Fibroblast of skin of back (primary cell): Measurements from ENCODE around the gene ZNRF2. TPM values are rescaled to one million over a fixed set of nuclear protein-coding genes. Genes with fewer than 3 reads are reported as not detected.
A peak's percentile ranks its signal among the peaks of the same experiment; 100 is the strongest.

Experiments used
- DNase-seq: peaks from one replicate; pipeline ENCODE4 v3.0.0-alpha.2; 2013
- polyA plus RNA-seq, 2 experiments: library from polyadenylated mRNA; unstranded; fragments of 120-200 nt; gene quantifications; one replicate each; pipeline ENCODE4 v1.2.1, GENCODE V29; 2013; ENCODE audit not compliant: insufficient read length in 2 of 2

The ZNRF2 gene
- polyA plus RNA-seq (2013, experiment 1 of 2; ENCODE audit: insufficient read length): 3.2 TPM
- polyA plus RNA-seq (2013, experiment 2 of 2; ENCODE audit: insufficient read length): 2.4 TPM

DNA sequence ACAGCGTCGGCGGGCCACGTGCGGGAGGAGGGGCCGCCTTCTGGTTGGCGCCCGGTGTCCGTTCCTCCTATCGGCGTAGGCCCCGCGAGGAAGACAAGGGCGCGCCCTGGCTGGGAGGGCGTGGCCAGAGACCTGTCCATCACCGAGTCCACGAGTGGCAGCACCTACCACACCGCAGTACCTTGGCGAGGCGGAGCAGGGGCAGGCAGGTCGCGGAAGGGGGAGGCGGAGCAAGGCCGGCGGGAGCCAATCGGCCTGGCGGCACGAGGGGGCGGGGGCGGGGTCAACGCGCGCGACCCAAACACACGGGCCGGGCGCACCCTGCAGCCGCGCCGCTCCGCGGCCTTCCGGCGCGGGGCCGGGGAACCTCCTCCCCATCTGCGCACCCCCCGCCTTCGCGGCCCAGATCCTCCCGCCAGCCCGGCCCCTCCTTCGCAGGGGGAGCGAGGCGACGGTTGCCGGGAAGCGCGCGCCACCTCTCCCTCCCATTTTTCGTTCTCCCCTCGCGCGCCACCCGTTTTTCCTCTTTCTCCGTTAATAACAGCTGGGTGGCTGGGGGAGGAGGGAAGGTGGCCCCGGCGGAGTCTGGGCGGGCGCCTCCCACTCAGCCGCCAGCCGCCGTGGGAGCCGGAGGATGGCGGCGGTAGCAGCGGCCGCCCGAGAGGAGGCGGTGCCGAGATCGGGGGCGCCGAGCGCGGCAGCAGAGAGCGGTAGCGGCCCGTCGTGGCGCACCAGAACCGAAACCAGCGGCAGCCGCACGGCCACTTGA, at the start of gene ZNRF2:
ZNRF2 (plus strand) TSS at position 300 of the 769 bp plus-strand sequence. CDS start 761 bp downstream, outside the sequence.
- peak; percentile 97 for DNase-seq

DNA sequence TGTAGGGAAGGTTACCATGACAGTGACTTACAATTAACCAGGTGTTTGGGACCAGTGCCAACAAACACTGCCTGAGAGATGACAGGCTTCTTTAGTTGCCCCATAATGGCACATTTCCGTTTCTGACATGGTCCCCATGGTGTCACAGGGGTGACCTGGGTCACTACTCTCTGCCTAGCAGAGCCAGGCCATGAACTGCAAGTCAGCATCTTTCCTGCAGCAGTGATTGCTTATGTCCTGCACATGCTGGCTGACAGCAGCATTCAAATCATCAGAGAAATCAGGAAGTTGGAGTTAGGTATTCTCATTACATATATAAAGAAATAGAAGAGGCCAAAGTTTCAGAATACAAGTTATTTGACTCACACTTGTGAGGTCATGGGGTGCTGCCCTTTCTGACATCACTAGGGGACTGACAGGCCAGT, 47.1 kb upstream of the ZNRF2 start:
- no peak for DNase-seq

DNA sequence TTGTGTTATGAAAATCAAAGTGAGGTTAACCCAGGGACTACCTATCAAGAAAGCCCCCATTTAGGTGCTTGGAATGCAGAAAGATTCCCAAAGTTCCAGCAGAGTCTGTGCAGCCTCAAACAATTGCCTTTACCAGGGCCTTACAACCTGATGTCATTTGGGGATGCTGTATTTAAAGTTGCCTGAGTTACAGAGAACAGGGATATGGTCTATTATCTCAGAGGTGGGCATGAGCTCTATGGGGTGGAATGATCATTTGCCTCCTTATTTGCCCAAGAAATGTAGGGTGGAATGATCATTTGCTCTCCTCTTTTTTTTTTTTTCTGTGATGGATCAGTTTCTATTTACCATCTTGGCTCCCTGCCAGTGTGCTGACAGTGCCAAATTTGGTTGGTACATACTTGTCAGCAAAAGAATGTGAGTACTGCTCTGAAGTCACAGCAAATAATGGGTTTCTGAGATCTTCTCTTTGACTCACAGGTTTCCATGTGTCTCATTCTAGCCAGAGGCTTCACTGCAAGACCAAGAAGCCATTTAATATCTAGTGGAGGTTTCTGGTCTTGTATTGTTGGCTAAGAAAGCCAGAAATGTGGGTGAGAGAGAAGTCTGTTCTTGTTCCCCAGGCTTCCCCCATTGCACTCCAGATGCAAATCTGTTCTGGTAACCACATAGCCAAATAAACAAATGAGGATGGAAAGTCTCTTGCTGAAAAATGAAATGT, 45.5 kb upstream of the ZNRF2 start:
- DNase-seq: peak; percentile 66

DNA sequence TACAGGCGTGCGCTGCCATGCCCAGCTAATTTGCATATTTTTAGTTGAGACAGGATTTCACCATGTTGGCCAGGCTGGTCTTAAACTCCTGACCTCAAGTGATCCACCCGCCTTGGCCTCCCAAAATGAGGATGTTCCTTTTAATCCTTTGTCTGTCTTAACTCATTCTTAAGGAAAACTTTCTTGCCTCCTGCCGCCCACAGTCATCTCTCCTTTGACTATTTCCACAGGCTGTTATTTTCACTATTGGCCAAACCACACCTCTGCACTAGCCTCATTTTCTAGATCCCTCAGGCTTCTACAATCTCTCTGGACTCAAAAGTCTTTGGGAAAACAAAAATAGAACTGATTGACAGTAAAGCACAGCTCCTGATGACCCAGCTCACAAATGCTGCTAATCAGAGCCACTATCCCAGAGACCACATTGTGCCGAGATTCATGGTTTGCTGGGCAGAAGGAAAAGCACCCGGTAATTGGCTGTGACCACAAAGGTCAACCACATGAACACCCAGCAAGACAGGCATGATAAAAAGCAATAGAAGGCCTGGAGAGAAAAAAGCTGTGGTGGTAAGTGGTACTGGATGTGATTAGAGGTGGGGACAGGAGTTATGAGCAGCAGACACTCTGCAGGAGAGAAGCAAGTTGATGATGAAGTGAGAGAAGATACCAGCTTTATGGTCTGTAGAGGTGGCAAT, 44.1 kb upstream of the ZNRF2 start:
- DNase-seq: peak; percentile 8

DNA sequence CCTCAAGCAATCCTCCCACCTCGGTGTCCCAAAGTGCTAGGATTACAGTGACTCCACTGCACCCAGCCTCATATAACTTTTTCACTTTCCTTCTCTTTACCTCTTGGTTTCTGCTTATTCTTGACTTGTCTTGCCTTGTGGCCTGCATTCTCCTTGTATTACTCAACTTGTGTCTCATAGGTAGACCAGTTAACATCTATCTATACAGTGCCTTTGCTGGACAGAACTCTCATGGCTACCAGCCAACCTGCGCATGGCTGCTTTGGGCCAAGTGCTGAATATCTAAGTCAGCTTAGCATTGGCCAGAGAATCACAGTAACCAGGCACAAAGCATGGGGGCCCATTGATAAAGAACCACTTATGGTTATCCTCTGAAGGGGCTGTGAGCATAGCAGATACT, 42.6 kb upstream of the ZNRF2 start:
- DNase-seq: no peak

DNA sequence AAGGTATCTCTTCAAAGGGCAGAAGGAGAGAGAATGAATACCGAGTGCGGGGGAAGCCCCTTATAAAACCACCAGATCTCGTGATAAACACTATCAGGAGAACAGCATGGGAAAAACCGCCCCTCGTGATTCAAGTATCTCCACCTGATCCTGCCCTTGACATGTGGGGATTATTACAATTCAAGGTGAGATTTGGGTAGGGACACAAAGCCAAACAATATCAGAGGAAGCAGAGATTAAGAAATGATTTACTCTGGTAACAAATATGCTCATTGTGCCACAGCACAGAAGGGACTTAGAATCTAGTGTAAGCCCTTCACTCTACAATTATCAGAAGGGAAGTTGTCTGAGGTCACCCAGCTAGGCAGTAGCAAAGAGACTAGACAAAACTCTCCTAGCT, 40.1 kb upstream of the ZNRF2 start:
- DNase-seq: no peak

DNA sequence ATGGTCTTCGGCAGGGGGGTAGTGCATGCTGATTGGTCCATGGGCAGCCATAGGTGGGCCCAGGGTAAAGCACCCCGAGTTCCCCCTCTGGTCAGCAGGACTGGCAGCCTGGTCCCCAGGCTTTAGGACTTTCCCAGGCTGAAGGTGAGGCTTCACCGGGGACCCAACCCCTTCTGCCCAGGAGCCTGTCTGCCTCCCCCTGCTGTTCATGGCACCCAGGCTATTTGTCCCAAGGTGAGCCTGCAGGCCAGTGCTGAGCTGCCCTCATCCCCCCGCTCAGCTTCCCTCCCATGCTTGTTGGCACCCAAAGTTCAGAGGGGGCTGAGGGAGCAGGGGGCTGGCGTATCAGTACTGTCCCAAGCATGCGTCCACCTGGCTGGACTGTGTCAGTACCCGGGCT, 38.5 kb upstream of the ZNRF2 start:
- no peak for DNase-seq

DNA sequence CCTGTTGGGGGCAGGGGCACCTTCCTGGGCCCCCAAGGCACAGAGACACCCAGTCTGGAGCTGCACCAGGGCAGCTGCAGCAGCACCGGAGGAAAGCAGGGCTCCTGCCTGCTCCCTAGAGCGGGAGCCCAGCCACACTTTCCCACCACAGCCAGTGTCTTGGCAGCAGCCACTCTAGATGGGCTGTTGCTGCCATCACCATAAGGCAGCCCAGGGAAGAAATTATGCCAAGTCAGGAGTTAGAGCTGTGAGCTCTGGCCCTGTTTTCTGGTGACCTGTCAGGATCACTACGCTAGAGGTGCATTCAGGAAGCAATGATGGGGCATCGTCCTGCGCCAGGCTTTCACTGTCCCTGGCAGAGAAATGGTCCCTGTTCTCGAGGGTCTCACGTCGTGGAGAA, 38.0 kb upstream of the ZNRF2 start:
- DNase-seq: no peak

DNA sequence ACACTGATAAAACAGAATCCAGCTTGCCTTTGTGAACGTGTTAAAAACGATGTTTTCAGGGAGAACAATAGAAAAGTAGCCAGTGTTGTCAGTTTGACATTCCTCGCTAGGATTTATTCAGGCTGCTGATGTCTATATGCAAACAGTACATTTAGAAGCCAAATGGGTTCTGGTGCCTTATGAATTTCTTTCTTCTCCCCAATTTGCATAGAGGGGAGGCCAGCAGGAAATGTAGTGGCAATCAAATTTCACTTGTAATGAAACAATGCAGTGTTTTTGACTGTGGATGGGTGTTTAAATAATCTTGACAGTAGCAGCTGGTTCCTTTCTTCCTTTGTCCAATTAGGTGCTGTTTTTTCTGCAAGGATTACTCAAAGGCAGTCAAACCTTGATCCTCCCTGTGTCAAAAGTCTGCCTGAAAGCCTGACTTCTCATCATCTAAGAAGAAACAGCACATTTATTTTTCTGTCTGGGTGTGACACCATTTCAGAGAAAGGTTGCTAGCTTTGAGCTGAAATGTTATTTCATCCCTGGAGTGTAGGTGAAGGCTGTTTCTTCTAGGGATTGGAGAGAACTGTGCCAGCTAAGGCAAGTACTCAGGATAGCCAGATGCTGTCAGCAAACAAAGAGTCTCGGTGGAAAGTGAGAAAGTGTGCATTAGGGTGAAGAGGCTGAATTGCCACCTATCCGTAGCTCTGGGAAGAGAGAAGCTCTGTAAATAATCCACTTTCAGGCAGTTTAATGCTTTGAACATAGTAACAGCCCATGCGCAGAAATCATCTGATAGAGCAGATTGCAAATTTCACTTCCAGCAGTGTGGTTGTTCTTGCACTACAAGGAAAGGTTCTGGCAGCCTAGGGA, 36.6 kb upstream of the ZNRF2 start:
- DNase-seq: no peak

DNA sequence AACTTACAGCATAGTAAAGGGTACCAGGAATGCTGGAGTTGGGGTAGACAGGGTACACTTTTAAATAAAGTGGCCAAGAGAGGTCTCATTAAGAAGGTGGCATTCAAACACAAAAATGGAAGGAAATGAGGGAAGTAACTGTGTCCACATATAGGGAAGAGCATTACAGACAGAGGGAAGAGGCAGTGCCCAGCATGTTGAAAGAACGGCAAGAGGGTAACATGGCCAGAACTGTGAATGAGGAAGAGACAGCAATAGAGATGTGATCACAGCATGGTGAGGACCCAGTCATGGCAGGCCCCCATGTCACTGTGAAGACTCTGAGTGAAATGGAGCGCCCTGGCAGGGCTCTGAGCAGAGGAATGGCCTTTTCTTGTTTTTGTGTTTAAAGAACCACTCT, 35.1 kb upstream of the ZNRF2 start:
- DNase-seq: no peak

DNA sequence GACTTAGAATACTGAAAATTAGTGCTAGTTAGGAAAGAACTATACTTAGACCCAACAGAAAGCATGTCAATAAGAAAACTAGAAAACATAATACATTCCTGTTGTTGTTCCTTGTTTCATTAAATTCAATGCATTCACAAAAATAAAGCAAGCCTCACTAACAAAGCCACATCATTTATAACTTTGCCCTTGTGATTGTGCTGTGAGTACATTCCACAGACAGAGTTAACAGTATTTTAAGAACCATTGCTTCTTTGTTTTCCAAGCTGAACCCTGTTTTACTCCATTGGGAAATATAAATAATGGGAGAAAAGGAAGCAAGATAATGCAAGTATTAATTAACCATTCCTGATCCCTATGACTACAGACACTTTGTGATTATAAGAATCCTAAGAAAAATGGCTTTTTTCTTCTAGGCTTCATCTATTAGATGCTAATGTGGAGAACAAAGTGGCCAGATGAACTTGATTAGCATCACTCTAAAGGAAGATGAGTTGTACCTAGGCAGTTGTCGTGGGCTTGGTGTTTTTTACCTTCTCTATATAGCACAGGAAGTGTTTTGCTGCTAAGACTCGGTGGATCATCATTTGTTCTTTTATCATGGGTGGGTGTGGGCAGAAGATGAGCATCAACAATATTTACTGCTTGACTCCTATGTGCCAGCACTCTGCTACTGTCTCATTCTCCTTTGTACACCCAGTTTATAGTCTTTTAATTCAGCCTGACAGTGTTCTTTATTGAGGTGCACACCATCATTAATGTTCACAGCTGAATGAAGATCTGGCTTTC, 34.2 kb upstream of the ZNRF2 start:
- no peak for DNase-seq

DNA sequence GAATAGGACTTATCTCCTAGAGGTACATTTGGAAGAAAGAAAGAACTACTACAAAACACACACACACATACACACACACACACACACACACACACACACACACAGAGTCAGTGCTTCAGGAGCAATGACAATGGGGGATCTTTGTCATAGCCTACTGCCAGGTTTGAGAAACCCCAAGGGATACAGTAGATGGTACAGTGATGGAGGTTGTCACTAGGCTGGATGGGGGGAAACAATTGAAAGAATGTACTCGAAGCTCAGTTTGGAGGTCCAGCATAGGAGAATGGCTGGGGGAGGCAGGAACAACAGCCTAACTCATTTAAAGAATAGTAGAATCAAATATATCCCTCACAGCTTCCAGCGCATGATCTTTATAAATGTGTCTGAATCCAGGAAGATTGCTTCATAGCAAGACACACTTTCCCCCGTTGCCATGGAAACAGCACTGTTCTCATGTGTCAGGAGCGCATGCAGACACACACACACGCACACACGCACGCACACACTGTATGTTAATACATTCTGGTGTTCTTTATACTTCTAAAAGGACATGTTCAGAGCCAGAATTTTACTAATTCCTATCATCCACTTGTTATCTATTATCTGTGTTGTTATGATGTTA, 32.6 kb upstream of the ZNRF2 start:
- peak; percentile 6 for DNase-seq

DNA sequence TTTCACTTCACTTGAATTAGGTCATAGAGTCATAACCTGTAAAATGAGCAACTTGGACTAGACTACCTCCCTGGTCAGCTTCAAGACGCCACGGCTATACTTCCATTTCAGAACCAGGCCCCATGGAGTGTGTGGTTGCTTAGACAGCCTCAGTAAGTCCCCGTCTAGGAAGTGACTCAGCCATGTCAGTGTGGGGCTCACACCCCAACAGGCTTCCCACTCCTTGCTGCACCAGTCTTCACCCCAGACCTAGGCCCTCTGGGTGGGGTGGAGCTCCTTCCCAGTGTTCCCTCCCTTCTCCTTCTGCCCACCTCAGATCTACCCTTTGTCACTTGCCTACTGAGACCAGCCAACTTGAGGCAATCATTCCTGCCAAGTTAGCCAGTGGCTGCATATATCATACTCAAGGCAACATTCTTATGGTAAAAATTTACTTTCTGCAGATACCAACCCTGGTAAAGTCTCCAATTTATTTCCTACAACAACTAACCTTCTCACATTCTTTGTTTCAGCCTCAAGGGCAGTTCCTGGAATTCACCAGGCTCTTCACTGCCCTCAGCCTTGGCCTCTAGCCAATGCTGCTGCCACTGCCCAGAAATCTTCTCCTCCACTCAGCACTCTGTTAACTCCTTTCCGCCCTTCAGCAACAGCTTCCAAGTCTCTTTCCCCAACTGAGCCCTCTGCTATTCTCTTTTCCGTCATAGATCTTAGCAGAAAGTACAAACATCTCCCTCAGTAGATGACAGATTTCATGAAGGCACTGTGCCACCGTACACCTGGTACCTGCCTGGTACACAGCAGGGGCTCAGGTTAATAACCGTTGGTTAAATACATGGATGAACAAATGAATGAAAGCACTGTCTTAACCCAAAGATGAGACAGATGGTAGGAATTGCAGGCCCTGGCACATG, 31.3 kb upstream of the ZNRF2 start:
- DNase-seq: peak; percentile 27

DNA sequence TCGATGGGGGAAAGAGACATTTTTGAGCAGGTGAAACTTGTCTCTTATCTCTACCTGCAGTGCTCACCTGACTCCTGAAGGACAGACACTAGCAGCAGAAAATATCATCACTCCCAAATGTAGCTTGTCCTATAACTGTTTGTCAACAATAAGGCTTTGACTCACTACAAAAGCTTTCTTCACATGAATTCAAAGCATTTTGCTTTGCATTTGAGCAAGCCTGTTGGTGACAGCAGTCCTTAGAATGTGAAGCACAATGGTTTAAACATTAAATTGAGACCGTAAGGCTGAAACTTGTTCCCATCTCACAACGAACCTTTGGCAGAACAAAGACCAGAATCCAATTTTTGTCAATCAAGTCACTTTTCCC, 30.6 kb upstream of the ZNRF2 start:
- DNase-seq: no peak

DNA sequence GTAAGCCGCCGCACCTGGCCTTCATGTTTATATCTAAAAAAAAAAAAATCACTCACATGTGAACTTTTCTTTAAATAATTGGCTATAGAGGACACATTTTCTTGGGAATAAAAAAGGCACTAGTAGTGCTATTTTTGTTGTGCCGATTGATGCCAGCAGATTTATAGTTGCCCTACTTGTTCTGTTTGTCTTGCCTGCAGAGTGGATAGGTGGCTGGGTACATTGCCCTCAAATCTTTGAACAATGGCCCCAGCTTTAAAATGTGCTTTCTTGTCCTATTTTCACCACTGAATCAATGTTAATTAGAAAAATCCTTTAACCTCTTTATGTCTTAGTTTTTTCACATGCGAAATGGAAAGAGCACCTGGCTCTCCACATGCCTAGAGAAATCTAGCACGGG, 30.1 kb upstream of the ZNRF2 start:
- no peak for DNase-seq

DNA sequence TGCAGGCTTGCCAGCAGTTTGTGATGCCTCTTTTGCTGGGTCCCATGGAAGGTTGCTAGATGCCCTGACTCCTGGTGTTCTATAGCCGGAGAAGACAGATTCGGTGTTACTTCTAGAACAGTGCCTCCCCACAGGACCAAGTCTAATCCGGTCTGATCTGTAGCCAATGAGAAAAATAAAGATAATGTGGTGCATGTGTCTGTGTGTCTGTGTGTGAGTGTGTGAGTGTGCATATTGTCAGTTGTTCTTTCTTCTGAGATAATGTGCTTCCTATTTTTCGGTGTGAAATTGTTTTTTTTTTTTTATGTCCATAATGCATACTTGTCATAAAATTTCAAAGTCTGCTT, 29.7 kb upstream of the ZNRF2 start:
- DNase-seq: no peak

DNA sequence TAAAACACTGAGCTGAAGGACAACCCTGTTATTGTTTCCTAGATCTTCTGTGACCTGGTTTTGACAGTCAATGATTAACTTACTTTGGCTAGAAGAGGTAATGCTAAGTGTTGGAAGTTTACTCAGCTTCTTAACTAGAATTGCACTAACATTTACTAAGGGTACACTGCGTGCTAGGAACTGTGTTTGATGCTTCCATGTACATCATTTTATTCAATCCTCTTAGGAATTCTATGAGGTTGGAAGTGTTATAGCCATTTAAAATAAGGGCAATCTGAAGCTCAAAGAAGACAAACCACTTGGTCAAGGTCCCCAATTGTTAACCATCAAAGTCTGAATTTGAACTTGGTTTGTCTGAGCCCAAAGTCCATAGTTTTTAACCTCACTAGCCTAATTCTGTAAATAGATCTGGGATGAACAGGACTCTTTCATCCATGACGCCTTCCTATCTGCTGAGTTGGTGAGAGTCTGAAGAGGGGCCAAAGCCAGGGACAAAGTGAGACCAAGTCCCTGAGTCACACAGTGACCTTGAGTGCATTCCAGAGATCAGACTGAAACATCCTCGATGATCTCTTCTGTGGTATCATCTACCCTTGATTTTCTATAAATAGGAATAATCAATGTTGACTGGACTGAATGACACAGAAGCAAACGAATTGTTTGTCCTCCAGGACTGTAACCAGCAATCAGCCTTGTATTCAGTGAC, 29.2 kb upstream of the ZNRF2 start:
- no peak for DNase-seq

DNA sequence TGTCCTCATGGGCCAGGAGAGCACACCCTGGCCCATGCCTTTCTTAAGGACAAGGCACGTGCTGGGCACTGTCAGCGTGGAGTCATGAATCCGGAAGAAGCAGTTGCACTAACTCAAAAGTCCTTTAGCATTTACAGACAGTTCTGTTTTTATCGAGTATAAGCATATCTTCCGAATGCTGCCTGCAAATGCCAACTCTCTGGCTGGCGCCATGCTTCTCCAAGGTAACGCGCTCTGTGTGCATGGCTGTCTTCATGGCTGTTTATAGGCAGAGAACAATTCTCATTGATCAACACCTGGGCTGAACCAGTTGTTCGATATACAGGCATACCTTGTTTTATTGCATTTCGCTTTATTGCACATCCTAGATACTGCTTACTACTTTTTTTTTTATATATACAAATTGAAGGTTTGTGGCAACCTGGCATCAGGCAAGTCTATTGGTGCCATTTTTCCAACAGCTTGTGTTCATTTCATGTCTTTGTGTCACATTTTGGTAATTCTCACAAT, 28.0 kb upstream of the ZNRF2 start:
- DNase-seq: no peak

DNA sequence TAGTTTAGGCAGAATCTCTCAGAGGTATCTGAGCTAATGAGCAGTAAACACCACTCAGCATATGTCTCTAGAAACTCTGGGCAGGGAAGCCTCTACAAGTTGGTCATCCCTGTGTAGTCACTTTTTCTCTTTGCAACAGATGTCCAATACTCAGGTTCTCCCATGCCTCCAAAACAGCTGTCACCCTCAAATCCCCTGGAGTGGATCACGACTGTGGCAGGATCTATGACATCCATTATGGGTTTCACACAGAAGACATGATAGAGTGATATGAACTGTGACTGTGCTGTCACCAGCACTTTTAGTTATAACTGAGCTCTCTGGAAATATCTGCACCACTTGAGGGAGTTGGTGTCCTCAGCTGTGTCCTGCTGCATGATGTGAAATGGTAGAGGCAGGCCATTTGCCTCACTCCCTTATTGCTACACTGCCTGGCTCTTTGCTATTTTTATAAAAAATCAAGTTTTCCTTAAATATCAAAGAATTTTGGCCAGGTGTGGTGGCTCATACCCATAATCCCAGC, 24.1 kb upstream of the ZNRF2 start:
- no peak for DNase-seq
